ENCODE results near the gene KRT80.

The KRT80 gene

GRCh38 chr12:52171950-52172512 is 19.8 kb downstream of the KRT80 start:
- no peaks in the 10 kb centered on the region for H3K9me3 ChIP-seq (ENCODE audit: control insufficient read depth, low read length)
- H3K4me1 ChIP-seq (ENCODE audit: control insufficient read depth, insufficient read depth, low read length): peaks cover 14% of the 10 kb centered on the region
- no peaks in the 10 kb centered on the region for H3K36me3 ChIP-seq (ENCODE audit: control insufficient read depth, insufficient read depth, low read length, severe bottlenecking)
- H3K4me3 ChIP-seq (ENCODE audit: low read length): no peak overlapping the region
- DNase-seq (ENCODE audit: low read depth): no peak
- H3K9ac ChIP-seq (ENCODE audit: low read length): no peak overlapping the region
- H3K27me3 ChIP-seq (replicated peaks; ENCODE audit: control insufficient read depth, insufficient read depth, low read length): peaks cover 5% of the 10 kb centered on the region

GRCh38 chr12:52170827-52171226 is 21.0 kb downstream of the KRT80 start:
- Histone ChIP-seq H3K36me3 (ENCODE audit: control insufficient read depth, insufficient read depth, low read length, severe bottlenecking) (no peaks in the 10 kb centered on the region), H3K4me1 (ENCODE audit: control insufficient read depth, insufficient read depth, low read length) (peaks cover 14% of the 10 kb centered on the region), H3K4me3 (ENCODE audit: low read length) (no peak overlapping the region), H3K9me3 (ENCODE audit: control insufficient read depth, low read length) (no peaks in the 10 kb centered on the region), H3K27me3 (replicated peaks; ENCODE audit: control insufficient read depth, insufficient read depth, low read length) (peaks cover 5% of the 10 kb centered on the region), H3K9ac (ENCODE audit: low read length) (no peak overlapping the region)
- no peak for DNase-seq (ENCODE audit: low read depth)

- Histone ChIP-seq H3K9me3 (ENCODE audit: control insufficient read depth, low read length) (no peaks in the 10 kb centered on the region), H3K36me3 (ENCODE audit: control insufficient read depth, insufficient read depth, low read length, severe bottlenecking) (no peaks in the 10 kb centered on the region), H3K27me3 (replicated peaks; ENCODE audit: control insufficient read depth, insufficient read depth, low read length) (peaks cover 5% of the 10 kb centered on the region), H3K9ac (ENCODE audit: low read length) (no peak overlapping the region), H3K4me3 (ENCODE audit: low read length) (no peak overlapping the region), H3K4me1 (ENCODE audit: control insufficient read depth, insufficient read depth, low read length) (peaks cover 14% of the 10 kb centered on the region)
- no peak for DNase-seq (ENCODE audit: low read depth)
Measured at GRCh38 chr12:52169886-52170285, 21.9 kb downstream of the KRT80 start.

- peak; percentile 39 for DNase-seq (ENCODE audit: low read depth)
- H3K27me3 ChIP-seq (replicated peaks; ENCODE audit: control insufficient read depth, insufficient read depth, low read length): no peaks in the 10 kb centered on the region
- no peaks in the 10 kb centered on the region for H3K9me3 ChIP-seq (ENCODE audit: control insufficient read depth, low read length)
- peaks cover 22% of the 10 kb centered on the region for H3K4me1 ChIP-seq (ENCODE audit: control insufficient read depth, insufficient read depth, low read length)
- no peak overlapping the region for H3K9ac ChIP-seq (ENCODE audit: low read length)
- no peak overlapping the region for H3K4me3 ChIP-seq (ENCODE audit: low read length)
- no peaks in the 10 kb centered on the region for H3K36me3 ChIP-seq (ENCODE audit: control insufficient read depth, insufficient read depth, low read length, severe bottlenecking)
Measured at GRCh38 chr12:52168019-52168717, 23.6 kb downstream of the KRT80 start.

GRCh38 chr12:52167526-52167925 is 24.3 kb downstream of the KRT80 start:
- Histone ChIP-seq H3K9me3 (ENCODE audit: control insufficient read depth, low read length) (no peaks in the 10 kb centered on the region), H3K9ac (ENCODE audit: low read length) (no peak overlapping the region), H3K4me3 (ENCODE audit: low read length) (no peak overlapping the region), H3K27me3 (replicated peaks; ENCODE audit: control insufficient read depth, insufficient read depth, low read length) (no peaks in the 10 kb centered on the region), H3K36me3 (ENCODE audit: control insufficient read depth, insufficient read depth, low read length, severe bottlenecking) (no peaks in the 10 kb centered on the region), H3K4me1 (ENCODE audit: control insufficient read depth, insufficient read depth, low read length) (peaks cover 22% of the 10 kb centered on the region)
- no peak for DNase-seq (ENCODE audit: low read depth)

GRCh38 chr12:52166672-52167071 is 25.1 kb downstream of the KRT80 start:
- Histone ChIP-seq H3K9me3 (ENCODE audit: control insufficient read depth, low read length) (no peaks in the 10 kb centered on the region), H3K4me3 (ENCODE audit: low read length) (no peak overlapping the region), H3K27me3 (replicated peaks; ENCODE audit: control insufficient read depth, insufficient read depth, low read length) (no peaks in the 10 kb centered on the region), H3K36me3 (ENCODE audit: control insufficient read depth, insufficient read depth, low read length, severe bottlenecking) (no peaks in the 10 kb centered on the region), H3K4me1 (ENCODE audit: control insufficient read depth, insufficient read depth, low read length) (peaks cover 22% of the 10 kb centered on the region), H3K9ac (ENCODE audit: low read length) (no peak overlapping the region)
- DNase-seq (ENCODE audit: low read depth): no peak

- peaks cover 28% of the 10 kb centered on the region for H3K4me1 ChIP-seq (ENCODE audit: control insufficient read depth, insufficient read depth, low read length)
- no peaks in the 10 kb centered on the region for H3K36me3 ChIP-seq (ENCODE audit: control insufficient read depth, insufficient read depth, low read length, severe bottlenecking)
- no peaks in the 10 kb centered on the region for H3K9me3 ChIP-seq (ENCODE audit: control insufficient read depth, low read length)
- no peak overlapping the region for H3K9ac ChIP-seq (ENCODE audit: low read length)
- no peak for DNase-seq (ENCODE audit: low read depth)
- no peak overlapping the region for H3K4me3 ChIP-seq (ENCODE audit: low read length)
- no peaks in the 10 kb centered on the region for H3K27me3 ChIP-seq (replicated peaks; ENCODE audit: control insufficient read depth, insufficient read depth, low read length)
Measured at GRCh38 chr12:52165096-52165855, 26.5 kb downstream of the KRT80 start.

GRCh38 chr12:52164624-52165023 is 27.2 kb downstream of the KRT80 start:
- H3K9me3 ChIP-seq (ENCODE audit: control insufficient read depth, low read length): no peaks in the 10 kb centered on the region
- H3K4me1 ChIP-seq (ENCODE audit: control insufficient read depth, insufficient read depth, low read length): peaks cover 28% of the 10 kb centered on the region
- no peak overlapping the region for H3K9ac ChIP-seq (ENCODE audit: low read length)
- peaks cover 2% of the 10 kb centered on the region for H3K27me3 ChIP-seq (replicated peaks; ENCODE audit: control insufficient read depth, insufficient read depth, low read length)
- no peaks in the 10 kb centered on the region for H3K36me3 ChIP-seq (ENCODE audit: control insufficient read depth, insufficient read depth, low read length, severe bottlenecking)
- no peak overlapping the region for H3K4me3 ChIP-seq (ENCODE audit: low read length)
- no peak for DNase-seq (ENCODE audit: low read depth)

- Histone ChIP-seq H3K27me3 (replicated peaks; ENCODE audit: control insufficient read depth, insufficient read depth, low read length) (peaks cover 2% of the 10 kb centered on the region), H3K4me3 (ENCODE audit: low read length) (no peak overlapping the region), H3K9me3 (ENCODE audit: control insufficient read depth, low read length) (no peaks in the 10 kb centered on the region), H3K4me1 (ENCODE audit: control insufficient read depth, insufficient read depth, low read length) (peaks cover 18% of the 10 kb centered on the region), H3K9ac (ENCODE audit: low read length) (no peak overlapping the region), H3K36me3 (ENCODE audit: control insufficient read depth, insufficient read depth, low read length, severe bottlenecking) (no peaks in the 10 kb centered on the region)
- DNase-seq (ENCODE audit: low read depth): no peak
Measured at GRCh38 chr12:52162981-52163380, 28.8 kb downstream of the KRT80 start.

- H3K27me3 ChIP-seq (replicated peaks; ENCODE audit: control insufficient read depth, insufficient read depth, low read length): peaks cover 2% of the 10 kb centered on the region
- H3K4me3 ChIP-seq (ENCODE audit: low read length): no peak overlapping the region
- no peak for DNase-seq (ENCODE audit: low read depth)
- H3K36me3 ChIP-seq (ENCODE audit: control insufficient read depth, insufficient read depth, low read length, severe bottlenecking): no peaks in the 10 kb centered on the region
- no peaks in the 10 kb centered on the region for H3K9me3 ChIP-seq (ENCODE audit: control insufficient read depth, low read length)
- H3K9ac ChIP-seq (ENCODE audit: low read length): no peak overlapping the region
- H3K4me1 ChIP-seq (ENCODE audit: control insufficient read depth, insufficient read depth, low read length): peaks cover 14% of the 10 kb centered on the region
Measured at GRCh38 chr12:52160200-52160599, 31.6 kb downstream of the KRT80 start.

- Histone ChIP-seq H3K4me3 (ENCODE audit: low read length) (no peak overlapping the region), H3K36me3 (ENCODE audit: control insufficient read depth, insufficient read depth, low read length, severe bottlenecking) (no peaks in the 10 kb centered on the region), H3K9ac (ENCODE audit: low read length) (no peak overlapping the region), H3K4me1 (ENCODE audit: control insufficient read depth, insufficient read depth, low read length) (peaks cover 6% of the 10 kb centered on the region), H3K9me3 (ENCODE audit: control insufficient read depth, low read length) (no peaks in the 10 kb centered on the region), H3K27me3 (replicated peaks; ENCODE audit: control insufficient read depth, insufficient read depth, low read length) (peaks cover 2% of the 10 kb centered on the region)
- DNase-seq (ENCODE audit: low read depth): no peak
Measured at GRCh38 chr12:52157566-52158150, 34.2 kb downstream of the KRT80 start.

Data from adipocyte (in vitro differentiated cells).